Mucosa of descending colon (tissue), 3 donors: Measurements from ENCODE around the gene UPP1. TPM values are rescaled to one million over a fixed set of nuclear protein-coding genes. Genes with fewer than 3 reads are reported as not detected.

ENCODE experiments used
- ATAC-seq: fragments of 200-7000 bp; cut with Tn5 transposase; one replicate; pipeline ENCODE4 v1.9.1; 2020; ENCODE audit warnings: mild to moderate bottlenecking, moderate library complexity
- DNase-seq, 3 donors: peaks; one replicate each; pipeline ENCODE4 v3.0.0-alpha.2; 2020
- H3K36me3 ChIP-seq: fragments of 200-600 bp; one replicate; pipeline ENCODE4 v1.8.0; 2021; ENCODE audit warnings: low read depth, mild to moderate bottlenecking
- H3K4me1 ChIP-seq: fragments of 200-600 bp; one replicate; pipeline ENCODE4 v1.8.0; 2021; ENCODE audit warnings: low read depth, mild to moderate bottlenecking
- H3K4me3 ChIP-seq: fragments of 200-600 bp; one replicate; pipeline ENCODE4 v1.8.0; 2021; ENCODE audit warnings: mild to moderate bottlenecking
- H3K9me3 ChIP-seq: fragments of 200-600 bp; one replicate; pipeline ENCODE4 v1.8.0; 2021; ENCODE audit warnings: mild to moderate bottlenecking
- CTCF ChIP-seq: fragments of 200-600 bp; IDR thresholded peaks from one replicate; pipeline ENCODE4 v1.8.0; 2022; ENCODE audit warnings: antibody characterized with exemption, mild to moderate bottlenecking
- intact Hi-C, 2 donors: fragments of 100-400 bp; cut with DNase I in 1 of 2; cut with micrococcal nuclease in 1 of 2; formaldehyde crosslinking; loops; one replicate each; pipeline versions ENCODE4 v1.11.0 to v1.11.1; 2022; cut with DNase I, micrococcal nuclease
- total RNA-seq, 3 donors: library from RNA; stranded (reverse); fragmentation: NEBNext Ultra II Directional in 2 of 3; extraction: Animal tissue kit (Norgen Biotek cat#: 25700) in 2 of 3; gene quantifications; one replicate each; pipeline versions ENCODE4 v1.2.1 to v1.2.4, GENCODE V29; 2021 to 2023
- donor health status: DM: no; HTN: no; CAD: no; lungs with moderate emphysema.
- donor health status: DM: no; HTN: no; CAD: no.
- donor health status: DM: no; HTN: yes; CAD: no.

Gene UPP1
- total RNA-seq, 3 donors from 2014 or later: 30.7 to 63.6 (median 51.0) TPM

GRCh38 chr7:48087349-48087748, 1.7 kb upstream of the UPP1 start:
- no peak for ATAC-seq

GRCh38 chr7:48088559-48089045, 463 bp upstream of the UPP1 start:
- H3K9me3 ChIP-seq: no peaks in the 10 kb centered on the region
- DNase-seq (peak; percentile 89 to 95 (median 92)), ATAC-seq (peak; percentile 76)
- no peaks in the 10 kb centered on the region for H3K36me3 ChIP-seq
- peak overlapping the region; percentile 59 for H3K4me3 ChIP-seq
- intact Hi-C loops: no loop called here
- no peak for TF ChIP-seq CTCF
- H3K4me1 ChIP-seq: peaks cover 36% of the 10 kb centered on the region

More at GRCh38 chr7:48087349-48087748, 1.7 kb upstream of the UPP1 start:
- no peaks in the 10 kb centered on the region for H3K9me3 ChIP-seq
- intact Hi-C loops: no loop called here
- DNase-seq: no peak
- no peak overlapping the region for H3K4me3 ChIP-seq
- no peaks in the 10 kb centered on the region for H3K36me3 ChIP-seq
- peaks cover 43% of the 10 kb centered on the region for H3K4me1 ChIP-seq
- no peak for TF ChIP-seq CTCF

- no peaks in the 10 kb centered on the region for H3K36me3 ChIP-seq
- no peak overlapping the region for H3K4me3 ChIP-seq
- DNase-seq: peak in 2 of 3 donors; percentile 63 to 77
- no peaks in the 10 kb centered on the region for H3K9me3 ChIP-seq
- no peak for TF ChIP-seq CTCF
- intact Hi-C loops: no loop called here
- H3K4me1 ChIP-seq: peaks cover 30% of the 10 kb centered on the region
- ATAC-seq: no peak
These were observed 1.2 kb downstream of the UPP1 start for GRCh38 chr7:48090095-48090805.

GRCh38 chr7:48091506-48092433, 2.7 kb downstream of the UPP1 start:
- DNase-seq: no peak
- no peak overlapping the region for H3K4me3 ChIP-seq
- H3K36me3 ChIP-seq: no peaks in the 10 kb centered on the region
- H3K9me3 ChIP-seq: no peaks in the 10 kb centered on the region
- TF ChIP-seq CTCF: no peak
- intact Hi-C loops: no loop called here
- ATAC-seq: no peak
- H3K4me1 ChIP-seq: peaks cover 26% of the 10 kb centered on the region

- TF ChIP-seq CTCF: no peak
- H3K4me1 ChIP-seq: peaks cover 7% of the 10 kb centered on the region
- no peak overlapping the region for H3K4me3 ChIP-seq
- DNase-seq (no peak), ATAC-seq (no peak)
- H3K9me3 ChIP-seq: no peaks in the 10 kb centered on the region
- H3K36me3 ChIP-seq: no peaks in the 10 kb centered on the region
- intact Hi-C loops: no loop called here
These were observed 5.8 kb downstream of the UPP1 start for GRCh38 chr7:48094861-48095293.
